Measurements from ENCODE around the gene NCOR1.
"Not testable (repeated sequence)": the region's sequence is repeated elsewhere in the genome, so short reads cannot be mapped to it uniquely, and the experiment has no call there.

NCOR1 gene

DNA sequence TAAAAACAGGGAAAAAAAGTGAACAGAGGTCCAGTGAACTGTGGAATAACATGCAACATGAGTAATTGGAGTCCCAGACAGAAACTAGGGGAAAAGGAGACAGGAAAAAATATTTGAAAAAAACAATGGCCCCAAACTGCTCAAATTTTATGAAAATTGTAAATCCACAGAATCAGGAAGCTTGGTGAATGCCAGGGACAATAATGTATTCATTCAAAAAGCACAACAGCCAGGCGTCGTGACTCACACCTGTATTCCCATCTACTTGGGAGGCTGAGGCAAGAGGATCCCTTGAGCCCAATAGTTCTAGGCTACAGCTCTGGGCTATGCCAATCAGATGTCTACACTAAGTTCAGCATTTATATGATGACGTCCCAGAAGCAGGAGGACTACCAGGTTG lies 23.7 kb downstream of the NCOR1 start:
- Histone ChIP-seq H3K9me3 (ENCODE audit: control insufficient read depth, low read length) (no peaks in the 10 kb centered on the region), H3K27ac (ENCODE audit: low read depth, low read length, severe bottlenecking) (no peak overlapping the region), H3K36me3 (ENCODE audit: control insufficient read depth, insufficient read depth, low read length) (peaks cover 48% of the 10 kb centered on the region), H3K4me1 (ENCODE audit: control insufficient read depth, insufficient read depth, low read length, poor library complexity, severe bottlenecking) (peaks cover 9% of the 10 kb centered on the region), H3K4me3 (ENCODE audit: extremely low read depth, insufficient read depth, low read length, poor library complexity, severe bottlenecking) (no peak overlapping the region)
- 91 to 100% methylated on average over 2 of the region's 3 CpGs for WGBS, 2 experiments (ENCODE audit: insufficient coverage in 2 of 2)

DNA sequence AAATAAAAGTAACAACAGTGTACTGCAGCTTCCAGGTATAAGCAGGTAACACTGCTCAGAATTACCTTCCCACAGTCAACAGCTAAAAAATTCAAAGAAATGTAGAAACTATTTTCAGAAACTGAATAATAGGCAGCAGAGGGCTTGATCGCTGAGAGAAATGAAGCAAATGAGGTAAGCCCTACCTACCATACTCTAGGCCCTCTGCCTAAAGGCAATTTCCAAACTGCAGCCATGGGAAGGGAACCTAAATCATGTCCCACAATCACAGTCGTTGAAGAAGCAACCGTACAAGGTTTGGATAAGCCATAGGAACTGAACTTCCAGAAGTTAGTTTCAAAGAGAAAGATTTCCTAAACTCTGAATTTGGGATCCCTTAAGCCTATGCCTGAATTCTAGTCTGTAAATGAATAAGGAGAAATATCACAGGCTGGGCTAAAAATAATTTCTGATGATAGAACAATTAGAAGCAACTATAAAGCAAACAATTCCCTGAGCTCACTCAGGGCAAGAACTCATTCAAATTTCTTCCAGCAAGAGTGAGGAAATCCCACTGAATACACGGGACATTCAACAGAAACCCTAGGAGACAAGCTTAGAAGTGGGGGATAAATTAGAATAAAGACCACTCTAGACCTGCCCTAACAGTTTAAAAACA lies 24.5 kb downstream of the NCOR1 start:
- Histone ChIP-seq H3K4me3 (ENCODE audit: extremely low read depth, insufficient read depth, low read length, poor library complexity, severe bottlenecking) (no peak overlapping the region), H3K9me3 (ENCODE audit: control insufficient read depth, low read length) (no peaks in the 10 kb centered on the region), H3K27ac (ENCODE audit: low read depth, low read length, severe bottlenecking) (no peak overlapping the region), H3K36me3 (ENCODE audit: control insufficient read depth, insufficient read depth, low read length) (peaks cover 55% of the 10 kb centered on the region), H3K4me1 (ENCODE audit: control insufficient read depth, insufficient read depth, low read length, poor library complexity, severe bottlenecking) (peaks cover 9% of the 10 kb centered on the region)
- 94 to 100% methylated on average over 1 to 3 of the region's 4 CpGs for WGBS, 2 experiments (ENCODE audit: insufficient coverage in 2 of 2)

DNA sequence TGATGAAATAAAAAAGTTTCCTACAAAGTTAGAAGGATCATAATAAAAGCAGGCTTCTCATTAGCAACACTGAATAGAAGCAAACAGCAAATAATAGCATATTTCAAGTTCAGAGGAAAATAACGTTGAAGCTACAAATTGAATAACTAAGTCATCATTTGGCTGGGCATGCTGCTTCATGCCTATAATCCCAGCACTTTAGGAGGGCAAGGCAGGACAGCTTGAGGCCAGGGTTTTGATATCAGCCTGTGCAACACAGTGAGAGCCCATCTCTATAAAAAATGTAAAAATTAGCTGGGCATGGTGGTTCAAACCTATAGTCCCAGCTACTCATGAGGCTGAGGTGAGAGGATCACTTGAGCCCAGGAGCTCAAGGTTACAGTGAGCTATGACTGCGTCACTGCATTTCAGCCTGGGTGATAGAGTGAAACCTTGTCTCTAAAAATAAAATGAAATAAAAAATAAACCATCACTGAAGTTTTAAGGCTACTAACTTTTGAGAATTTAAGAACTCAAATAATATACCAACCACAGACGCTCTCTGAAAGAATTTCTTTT lies 25.5 kb downstream of the NCOR1 start:
- H3K4me1 ChIP-seq (ENCODE audit: control insufficient read depth, insufficient read depth, low read length, poor library complexity, severe bottlenecking), result peaks cover 9% of the 10 kb centered on the region
- 92 to 100% methylated on average over 1 to 2 of the region's 3 CpGs for WGBS, 2 experiments (ENCODE audit: insufficient coverage in 2 of 2)
- H3K36me3 ChIP-seq (ENCODE audit: control insufficient read depth, insufficient read depth, low read length), result peaks cover 58% of the 10 kb centered on the region
- no peak overlapping the region for H3K27ac ChIP-seq (ENCODE audit: low read depth, low read length, severe bottlenecking)
- H3K9me3 ChIP-seq (ENCODE audit: control insufficient read depth, low read length), result no peaks in the 10 kb centered on the region
- H3K4me3 ChIP-seq (ENCODE audit: extremely low read depth, insufficient read depth, low read length, poor library complexity, severe bottlenecking), result no peak overlapping the region

GRCh38 chr17:16187642-16188041 lies 27.7 kb downstream of the NCOR1 start:
- Histone ChIP-seq H3K9me3 (ENCODE audit: control insufficient read depth, low read length) (no peaks in the 10 kb centered on the region), H3K27ac (ENCODE audit: low read depth, low read length, severe bottlenecking) (no peak overlapping the region), H3K36me3 (ENCODE audit: control insufficient read depth, insufficient read depth, low read length) (peaks cover 44% of the 10 kb centered on the region), H3K4me3 (ENCODE audit: extremely low read depth, insufficient read depth, low read length, poor library complexity, severe bottlenecking) (no peak overlapping the region), H3K4me1 (ENCODE audit: control insufficient read depth, insufficient read depth, low read length, poor library complexity, severe bottlenecking) (peaks cover 9% of the 10 kb centered on the region)
- 100% methylated on average over 1 to 3 of the region's 5 CpGs for WGBS, 2 experiments (ENCODE audit: insufficient coverage in 2 of 2)

- no peaks in the 10 kb centered on the region for H3K4me1 ChIP-seq (ENCODE audit: control insufficient read depth, insufficient read depth, low read length, poor library complexity, severe bottlenecking)
- H3K9me3 ChIP-seq (ENCODE audit: control insufficient read depth, low read length), result no peaks in the 10 kb centered on the region
- no peak overlapping the region for H3K27ac ChIP-seq (ENCODE audit: low read depth, low read length, severe bottlenecking)
- H3K4me3 ChIP-seq (ENCODE audit: extremely low read depth, insufficient read depth, low read length, poor library complexity, severe bottlenecking), result no peak overlapping the region
- no CpG with 5 or more reads among the region's 1 CpG for WGBS, 2 experiments (ENCODE audit: insufficient coverage in 2 of 2)
- peaks cover 31% of the 10 kb centered on the region for H3K36me3 ChIP-seq (ENCODE audit: control insufficient read depth, insufficient read depth, low read length)
Observed at GRCh38 chr17:16181581-16181980, 33.8 kb downstream of the NCOR1 start.

DNA sequence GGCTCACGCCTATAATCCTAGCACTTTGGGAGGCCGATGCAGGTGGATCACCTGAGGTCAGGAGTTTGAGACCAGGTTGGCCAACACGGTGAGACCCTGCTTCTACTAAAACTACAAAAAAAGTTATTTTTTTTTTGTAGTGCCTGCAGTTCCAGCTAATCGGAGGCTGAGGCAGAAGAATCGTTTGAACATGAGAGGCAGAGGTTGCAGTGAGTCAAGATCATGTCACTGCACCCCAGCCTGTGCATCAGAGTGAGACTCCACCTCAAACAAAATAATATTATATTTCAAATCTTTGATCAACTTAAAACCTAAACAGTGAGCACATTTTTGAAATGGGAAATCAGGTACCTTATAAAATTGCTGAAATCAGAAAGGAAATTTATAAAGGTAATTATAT lies 36.5 kb downstream of the NCOR1 start:
- H3K4me1 ChIP-seq (ENCODE audit: control insufficient read depth, insufficient read depth, low read length, poor library complexity, severe bottlenecking), result no peaks in the 10 kb centered on the region
- 100% methylated on average over 3 of the region's 5 CpGs; no CpG with 5 or more reads in 1 of the 2 experiments for WGBS, 2 experiments (ENCODE audit: insufficient coverage in 2 of 2)
- no peak overlapping the region for H3K4me3 ChIP-seq (ENCODE audit: extremely low read depth, insufficient read depth, low read length, poor library complexity, severe bottlenecking)
- no peak overlapping the region for H3K27ac ChIP-seq (ENCODE audit: low read depth, low read length, severe bottlenecking)
- H3K36me3 ChIP-seq (ENCODE audit: control insufficient read depth, insufficient read depth, low read length), result peaks cover 21% of the 10 kb centered on the region
- H3K9me3 ChIP-seq (ENCODE audit: control insufficient read depth, low read length), result no peaks in the 10 kb centered on the region

DNA sequence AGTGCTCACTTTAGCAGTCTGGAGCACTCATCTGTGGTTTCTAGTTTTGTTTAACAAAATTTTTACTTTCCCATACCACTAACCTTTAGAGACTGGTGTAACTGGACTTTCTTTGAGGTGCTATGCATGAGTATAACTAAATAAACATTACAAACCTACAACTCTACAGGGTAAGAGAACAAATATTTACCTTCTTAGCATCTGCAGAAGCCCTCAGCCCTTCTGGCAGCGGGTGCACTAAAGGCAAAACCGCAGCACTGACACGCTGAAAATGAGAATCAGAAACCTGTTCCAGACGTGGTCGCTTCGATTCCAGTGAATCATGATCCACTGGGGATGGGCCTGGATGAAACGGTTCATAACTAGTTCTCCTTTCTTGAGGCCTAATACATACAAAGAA lies 43.7 kb downstream of the NCOR1 start:
- H3K36me3 ChIP-seq (ENCODE audit: control insufficient read depth, insufficient read depth, low read length), result peaks cover 48% of the 10 kb centered on the region
- no peak overlapping the region for H3K27ac ChIP-seq (ENCODE audit: low read depth, low read length, severe bottlenecking)
- H3K9me3 ChIP-seq (ENCODE audit: control insufficient read depth, low read length), result no peaks in the 10 kb centered on the region
- H3K4me1 ChIP-seq (ENCODE audit: control insufficient read depth, insufficient read depth, low read length, poor library complexity, severe bottlenecking), result no peaks in the 10 kb centered on the region
- WGBS, 2 experiments (ENCODE audit: insufficient coverage in 2 of 2), result 97 to 100% methylated on average over 3 to 6 of the region's 7 CpGs
- H3K4me3 ChIP-seq (ENCODE audit: extremely low read depth, insufficient read depth, low read length, poor library complexity, severe bottlenecking), result no peak overlapping the region

- H3K4me3 ChIP-seq (ENCODE audit: extremely low read depth, insufficient read depth, low read length, poor library complexity, severe bottlenecking); H3K4me1 ChIP-seq (ENCODE audit: control insufficient read depth, insufficient read depth, low read length, poor library complexity, severe bottlenecking); H3K27ac ChIP-seq (ENCODE audit: low read depth, low read length, severe bottlenecking); H3K9me3 ChIP-seq (ENCODE audit: control insufficient read depth, low read length): not testable (repeated sequence)
- 86 to 100% methylated on average over 1 of the region's 4 CpGs for WGBS, 2 experiments (ENCODE audit: insufficient coverage in 2 of 2)
- peaks cover 35% of the 10 kb centered on the region for H3K36me3 ChIP-seq (ENCODE audit: control insufficient read depth, insufficient read depth, low read length)
Observed at GRCh38 chr17:16166766-16167165, 48.6 kb downstream of the NCOR1 start.

DNA sequence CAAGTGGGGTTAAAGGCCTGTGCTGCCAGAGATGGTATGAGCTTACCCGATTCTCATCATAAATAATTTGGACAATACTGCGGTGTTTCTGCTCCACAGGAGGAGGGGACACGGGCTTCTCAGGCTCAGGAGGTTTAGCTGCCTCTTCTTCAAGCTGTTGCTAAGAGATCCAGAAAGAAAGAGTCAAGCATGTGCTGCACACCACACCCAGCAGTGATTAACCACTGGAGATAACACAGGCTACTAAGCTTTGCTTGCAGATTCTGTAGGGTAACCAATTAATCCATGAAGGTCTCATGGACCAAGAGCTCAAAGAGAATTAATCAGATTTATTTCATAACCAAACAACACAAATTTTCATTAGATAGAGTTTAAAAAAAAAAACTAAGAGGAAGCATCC lies 56.6 kb downstream of the NCOR1 start:
- Histone ChIP-seq H3K36me3 (ENCODE audit: control insufficient read depth, insufficient read depth, low read length) (peaks cover 59% of the 10 kb centered on the region), H3K4me3 (ENCODE audit: extremely low read depth, insufficient read depth, low read length, poor library complexity, severe bottlenecking) (no peak overlapping the region), H3K4me1 (ENCODE audit: control insufficient read depth, insufficient read depth, low read length, poor library complexity, severe bottlenecking) (no peaks in the 10 kb centered on the region), H3K27ac (ENCODE audit: low read depth, low read length, severe bottlenecking) (no peak overlapping the region), H3K9me3 (ENCODE audit: control insufficient read depth, low read length) (no peaks in the 10 kb centered on the region)
- 88 to 100% methylated on average over 2 to 3 of the region's 3 CpGs for WGBS, 2 experiments (ENCODE audit: insufficient coverage in 2 of 2)

- Histone ChIP-seq H3K4me3 (ENCODE audit: extremely low read depth, insufficient read depth, low read length, poor library complexity, severe bottlenecking) (no peak overlapping the region), H3K4me1 (ENCODE audit: control insufficient read depth, insufficient read depth, low read length, poor library complexity, severe bottlenecking) (no peaks in the 10 kb centered on the region), H3K36me3 (ENCODE audit: control insufficient read depth, insufficient read depth, low read length) (peaks cover 74% of the 10 kb centered on the region), H3K27ac (ENCODE audit: low read depth, low read length, severe bottlenecking) (no peak overlapping the region), H3K9me3 (ENCODE audit: control insufficient read depth, low read length) (no peaks in the 10 kb centered on the region)
- WGBS, 2 experiments (ENCODE audit: insufficient coverage in 2 of 2), result 100% methylated on average over 1 to 2 of the region's 2 CpGs
Observed at GRCh38 chr17:16155536-16155935, 59.8 kb downstream of the NCOR1 start.

DNA sequence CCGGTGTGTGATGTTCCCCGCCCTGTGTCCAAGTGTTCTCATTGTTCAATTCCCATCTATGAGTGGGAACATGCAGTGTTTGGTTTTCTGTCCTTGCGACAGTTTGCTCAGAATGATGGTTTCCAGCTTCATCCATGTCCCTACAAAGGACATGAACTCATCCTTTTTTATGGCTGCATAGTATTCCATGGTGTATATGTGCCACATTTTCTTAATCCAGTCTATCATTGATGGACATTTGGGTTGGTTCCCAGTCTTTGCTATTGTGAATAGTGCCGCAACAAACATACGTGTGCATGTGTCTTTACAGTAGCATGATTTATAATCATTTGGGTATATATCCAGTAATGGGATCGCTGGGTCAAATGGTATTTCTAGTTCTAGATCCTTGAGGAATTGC lies 63.0 kb downstream of the NCOR1 start:
- H3K9me3 ChIP-seq (ENCODE audit: control insufficient read depth, low read length); H3K4me3 ChIP-seq (ENCODE audit: extremely low read depth, insufficient read depth, low read length, poor library complexity, severe bottlenecking); H3K4me1 ChIP-seq (ENCODE audit: control insufficient read depth, insufficient read depth, low read length, poor library complexity, severe bottlenecking); H3K27ac ChIP-seq (ENCODE audit: low read depth, low read length, severe bottlenecking): not testable (repeated sequence)
- 83% methylated on average over 1 of the region's 6 CpGs; no CpG with 5 or more reads in 1 of the 2 experiments for WGBS, 2 experiments (ENCODE audit: insufficient coverage in 2 of 2)
- peaks cover 62% of the 10 kb centered on the region for H3K36me3 ChIP-seq (ENCODE audit: control insufficient read depth, insufficient read depth, low read length)

Measured in mesodermal cell (in vitro differentiated cells).